RWPE1 (cell line): ENCODE data around the gene GAB2.

Source experiments
- CTCF ChIA-PET: fragments of 350-600 bp; sonication (Branson Sonifier 250); formaldehyde crosslinking; extraction: SDS; loops from one replicate; lab custom pipeline; 2021; lab: Yijun Ruan, JAX
- POLR2A ChIA-PET: fragments of 400-600 bp; formaldehyde crosslinking; extraction: SDS; loops from one replicate; lab custom pipeline; 2020; ENCODE audit warnings: antibody characterized with exemption; ENCODE audit not compliant: low non-redundant PET; lab: Yijun Ruan, JAX
- DNase-seq: peaks from one replicate; pipeline ENCODE4 v3.0.0; 2012; ENCODE audit warnings: low spot score
- H3K27ac ChIP-seq: fragments of 450-650 bp; 2 replicates; pipeline ENCODE4 v1.5.1; 2017
- TF ChIP-seq, protein P1 (sequence below): fragments of 450-650 bp; conservative IDR thresholded peaks from 2 replicates; pipeline ENCODE4 v1.5.1; 2017; ENCODE audit warnings: low read depth, mild to moderate bottlenecking

Gene GAB2

DNA sequence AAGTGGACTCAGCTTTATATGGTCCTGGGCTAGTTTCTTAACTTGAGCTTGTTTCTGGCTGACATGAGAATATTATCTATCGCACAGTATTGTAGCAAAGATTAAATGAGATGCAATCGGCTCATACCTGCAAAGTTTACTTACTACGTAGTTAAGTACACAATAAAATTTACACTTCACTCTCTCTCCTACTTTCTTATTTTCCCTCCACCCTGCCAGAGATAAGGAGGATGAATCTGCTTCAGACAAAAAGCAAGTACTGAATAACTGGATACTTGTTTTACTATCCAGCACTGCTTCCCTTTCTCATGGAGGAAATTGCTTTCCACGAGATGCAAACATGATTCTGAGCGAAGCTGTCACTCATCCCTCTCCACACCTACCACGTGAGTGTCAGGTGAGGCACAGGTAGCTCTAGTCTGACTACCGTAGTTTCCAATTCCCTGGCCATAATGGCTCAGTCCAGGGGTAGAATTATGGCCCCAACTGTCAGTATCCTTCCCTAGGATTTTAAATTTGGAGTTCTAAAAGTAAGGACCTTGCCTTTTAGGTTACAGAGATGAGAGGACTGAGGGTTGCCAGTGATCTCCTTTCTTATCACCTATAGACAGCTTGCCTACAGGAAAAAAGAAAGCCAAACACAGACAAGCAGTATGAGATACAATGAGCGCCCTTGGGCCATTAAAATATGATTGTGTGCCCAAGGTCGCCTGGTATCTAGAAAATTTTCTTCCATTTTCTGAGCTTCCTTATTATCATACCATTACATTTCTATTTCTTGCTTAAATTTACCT is 39.8 kb downstream of the GAB2 start:
- ChIA-PET POLR2A (no interaction called here), CTCF (interaction anchor here (0.5 to 0.6 kb wide), 2 partner anchors 70 to 415 kb away, joined by 3 read pairs; no protein-coding TSS in a partner anchor)
- H3K27ac ChIP-seq = no peak overlapping the region
- DNase-seq = no peak
- TF ChIP-seq, protein P1, sequence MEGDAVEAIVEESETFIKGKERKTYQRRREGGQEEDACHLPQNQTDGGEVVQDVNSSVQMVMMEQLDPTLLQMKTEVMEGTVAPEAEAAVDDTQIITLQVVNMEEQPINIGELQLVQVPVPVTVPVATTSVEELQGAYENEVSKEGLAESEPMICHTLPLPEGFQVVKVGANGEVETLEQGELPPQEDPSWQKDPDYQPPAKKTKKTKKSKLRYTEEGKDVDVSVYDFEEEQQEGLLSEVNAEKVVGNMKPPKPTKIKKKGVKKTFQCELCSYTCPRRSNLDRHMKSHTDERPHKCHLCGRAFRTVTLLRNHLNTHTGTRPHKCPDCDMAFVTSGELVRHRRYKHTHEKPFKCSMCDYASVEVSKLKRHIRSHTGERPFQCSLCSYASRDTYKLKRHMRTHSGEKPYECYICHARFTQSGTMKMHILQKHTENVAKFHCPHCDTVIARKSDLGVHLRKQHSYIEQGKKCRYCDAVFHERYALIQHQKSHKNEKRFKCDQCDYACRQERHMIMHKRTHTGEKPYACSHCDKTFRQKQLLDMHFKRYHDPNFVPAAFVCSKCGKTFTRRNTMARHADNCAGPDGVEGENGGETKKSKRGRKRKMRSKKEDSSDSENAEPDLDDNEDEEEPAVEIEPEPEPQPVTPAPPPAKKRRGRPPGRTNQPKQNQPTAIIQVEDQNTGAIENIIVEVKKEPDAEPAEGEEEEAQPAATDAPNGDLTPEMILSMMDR = no peak

DNA sequence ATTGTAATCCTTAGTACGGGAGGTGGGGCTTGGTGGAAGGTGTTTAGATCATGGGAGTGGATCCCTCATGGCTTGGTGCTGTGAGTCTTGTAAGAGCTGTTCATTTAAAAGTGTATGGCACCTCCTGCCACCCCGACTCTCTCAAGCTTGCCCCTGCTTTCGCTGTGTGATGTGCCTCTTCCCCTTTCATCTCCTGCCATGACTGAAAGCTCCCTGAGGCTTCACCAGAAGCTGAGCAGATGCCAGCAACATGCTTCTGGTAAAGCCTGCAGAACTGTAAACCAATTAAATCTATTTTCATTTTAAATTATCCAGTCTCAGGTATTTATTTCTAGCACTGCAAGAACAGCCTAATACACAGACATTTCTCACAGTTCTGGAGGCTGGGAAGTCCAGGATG is 40.8 kb downstream of the GAB2 start:
- no peak for DNase-seq
- POLR2A ChIA-PET = no interaction called here
- TF ChIP-seq, protein P1 = no peak
- CTCF ChIA-PET = interaction anchor here (0.5 kb wide), 1 partner anchor 414 kb away, joined by 3 read pairs; no protein-coding TSS in a partner anchor
- H3K27ac ChIP-seq = no peak overlapping the region

DNA sequence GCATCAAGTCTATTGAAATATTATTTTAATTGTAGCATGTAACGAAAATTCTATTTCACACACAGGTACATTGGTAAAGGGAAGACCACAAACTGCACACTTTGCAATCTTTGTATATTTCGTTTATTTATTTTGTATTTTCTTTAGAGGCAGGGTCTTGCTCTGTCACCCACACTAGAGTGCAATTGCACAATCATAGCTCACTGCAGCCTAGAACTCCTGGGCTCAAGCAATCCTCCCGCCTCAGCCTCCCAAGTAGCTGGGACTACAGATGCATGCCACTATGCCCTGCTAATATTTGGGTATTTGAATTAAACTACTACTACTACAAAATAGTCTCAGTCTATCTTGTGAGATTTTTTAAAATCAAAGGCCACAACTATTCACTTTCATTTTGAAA is 42.7 kb downstream of the GAB2 start:
- TF ChIP-seq, protein P1 = no peak
- no peak overlapping the region for H3K27ac ChIP-seq
- CTCF ChIA-PET = no interaction called here

DNA sequence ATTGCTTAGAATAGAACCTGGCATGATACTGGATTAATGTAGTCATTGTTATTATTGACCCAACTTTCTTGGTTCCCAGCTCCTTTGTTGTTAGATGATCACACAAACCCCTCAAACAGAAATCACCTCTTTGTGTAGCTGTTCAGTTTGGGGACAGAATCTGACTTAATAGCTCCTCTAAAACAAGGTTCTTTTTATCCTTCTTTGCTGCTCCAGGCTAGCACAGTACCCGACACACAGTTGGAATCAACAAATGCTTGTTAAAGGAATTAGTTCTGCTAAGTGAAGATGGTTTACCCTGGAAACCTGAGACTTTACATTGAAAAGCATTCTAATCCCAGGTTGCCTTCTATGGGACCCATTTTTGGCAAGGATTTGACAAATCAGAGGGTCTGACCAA is 43.9 kb downstream of the GAB2 start:
- TF ChIP-seq, protein P1 = no peak
- H3K27ac ChIP-seq = no peak overlapping the region
- CTCF ChIA-PET = no interaction called here
- POLR2A ChIA-PET = no interaction called here
- no peak for DNase-seq

More for the DNA sequence above, 42.7 kb downstream of the GAB2 start:
- DNase-seq = no peak
- POLR2A ChIA-PET = no interaction called here

DNA sequence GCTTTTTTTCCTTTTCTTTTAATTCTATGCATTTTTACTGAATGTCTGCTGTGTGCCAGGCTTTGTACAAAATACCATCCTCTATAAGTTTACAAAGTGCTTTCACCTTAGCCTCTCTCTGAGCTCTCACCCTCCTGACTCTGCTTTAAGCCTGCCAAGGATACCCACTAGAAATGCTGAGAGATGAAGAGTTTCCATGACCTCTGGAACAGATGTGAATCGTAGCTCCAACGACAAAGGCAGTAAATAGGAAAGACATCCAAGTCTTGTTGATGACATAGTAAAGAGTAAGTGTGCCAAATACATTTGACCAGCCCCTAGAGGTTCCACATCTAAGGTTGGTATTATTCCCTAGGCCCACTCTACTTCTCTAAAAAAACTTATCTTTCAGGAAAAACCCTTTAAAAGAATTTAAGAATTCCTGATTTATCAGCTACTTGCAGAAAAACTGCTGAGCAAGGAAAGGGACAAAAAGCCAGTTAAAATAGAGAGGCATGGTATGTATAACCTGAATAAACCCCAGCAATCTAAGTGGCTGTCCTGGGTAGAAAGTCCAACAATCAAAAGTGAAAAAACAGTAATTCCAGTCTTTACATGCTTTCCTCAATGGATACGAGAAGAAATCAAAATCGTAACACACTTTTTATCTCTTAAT is 45.4 kb downstream of the GAB2 start:
- no peak for DNase-seq
- POLR2A ChIA-PET = no interaction called here
- CTCF ChIA-PET = interaction anchor here (0.6 kb wide), 1 partner anchor 40 kb away, joined by 3 read pairs; no protein-coding TSS in a partner anchor
- no peak overlapping the region for H3K27ac ChIP-seq
- TF ChIP-seq, protein P1 = no peak

DNA sequence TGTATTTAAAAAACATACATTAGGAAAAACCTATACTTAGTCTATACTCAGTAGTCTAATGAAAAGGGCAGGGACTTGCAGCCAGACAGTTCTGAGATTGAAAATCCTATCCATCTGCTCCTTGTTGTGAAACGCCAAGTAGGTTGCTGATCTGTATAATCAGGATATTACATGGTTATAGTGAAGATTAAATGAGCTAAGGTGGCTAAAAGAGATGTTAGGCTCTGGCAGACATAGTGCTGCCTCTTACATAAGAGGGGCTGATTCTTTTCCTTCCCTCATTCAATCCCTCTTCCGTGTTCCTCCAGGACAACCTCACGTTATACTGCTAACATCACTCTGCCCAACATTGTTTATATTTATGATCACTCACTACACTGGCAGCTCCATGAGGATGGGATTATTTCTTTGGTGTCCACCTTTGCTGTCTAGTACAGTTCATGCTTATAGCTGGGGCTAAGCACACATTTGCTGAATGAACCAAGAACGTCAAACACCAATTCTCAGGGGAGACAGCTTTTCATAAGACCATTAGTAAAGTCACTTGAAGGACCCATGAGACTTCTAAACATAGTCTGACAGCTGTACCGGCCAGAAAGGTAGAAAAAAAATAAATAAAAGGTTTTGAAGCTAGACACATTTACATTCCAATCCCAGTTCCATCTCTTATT is 46.3 kb downstream of the GAB2 start:
- DNase-seq = no peak
- CTCF ChIA-PET = no interaction called here
- no peak overlapping the region for H3K27ac ChIP-seq
- TF ChIP-seq, protein P1 = no peak
- POLR2A ChIA-PET = no interaction called here
